Effector memory CD4-positive, alpha-beta T cell (primary cell): ENCODE measurements around the gene BTLA.

ENCODE experiments used
- DNase-seq, 3 donors: peaks; one replicate each; pipeline ENCODE4 v3.0.0-alpha.2; 2020
- H3K27ac ChIP-seq: 2 replicates; pipeline ENCODE4 v1.7.0; 2013; ENCODE audit warnings: mild to moderate bottlenecking, low read length, moderate library complexity; ENCODE audit not compliant: insufficient read depth, poor library complexity, severe bottlenecking
- H3K27me3 ChIP-seq: replicated peaks from 2 replicates; pipeline ENCODE4 v1.7.0; 2013; ENCODE audit warnings: mild to moderate bottlenecking, low read length; ENCODE audit not compliant: insufficient read depth, control insufficient read depth, poor library complexity, severe bottlenecking
- H3K36me3 ChIP-seq: 2 replicates; pipeline ENCODE4 v1.7.0; 2013; ENCODE audit warnings: mild to moderate bottlenecking, low read length, moderate library complexity; ENCODE audit not compliant: control insufficient read depth, insufficient read depth
- H3K4me1 ChIP-seq: 2 replicates; pipeline ENCODE4 v1.7.0; 2013; ENCODE audit warnings: low read length, mild to moderate bottlenecking; ENCODE audit not compliant: control insufficient read depth, insufficient read depth, poor library complexity, severe bottlenecking
- H3K4me3 ChIP-seq: 2 replicates; pipeline ENCODE4 v1.7.0; 2013; ENCODE audit warnings: low read length, low read depth, mild to moderate bottlenecking; ENCODE audit not compliant: insufficient read depth, poor library complexity, severe bottlenecking
- H3K9me3 ChIP-seq: 2 replicates; pipeline ENCODE4 v1.7.0; 2013; ENCODE audit warnings: mild to moderate bottlenecking, low read length, moderate library complexity; ENCODE audit not compliant: control insufficient read depth

The BTLA gene

DNA sequence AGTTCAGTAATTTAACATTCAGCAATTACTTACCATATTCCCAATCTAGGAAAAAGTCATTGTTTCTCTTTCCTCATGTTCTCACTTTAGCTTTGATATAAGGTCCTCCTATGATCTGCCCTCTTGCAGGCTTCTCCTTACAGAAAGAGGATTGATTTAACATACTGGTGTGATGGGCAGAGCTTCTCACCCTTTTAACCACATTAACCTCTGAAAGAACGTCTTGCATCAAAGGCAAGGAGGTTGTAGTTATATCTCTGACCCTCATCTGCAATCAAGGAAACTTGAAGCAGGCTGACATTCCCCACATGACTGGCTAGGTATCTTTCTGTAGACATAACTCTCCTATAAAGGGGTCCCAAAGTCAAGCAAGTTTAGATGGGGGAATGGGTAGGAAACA, 39.5 kb downstream of the BTLA start:
- Histone ChIP-seq H3K36me3 (no peaks in the 10 kb centered on the region), H3K27me3 (no peaks in the 10 kb centered on the region), H3K4me1 (peaks cover 31% of the 10 kb centered on the region), H3K4me3 (no peak overlapping the region), H3K27ac (no peak overlapping the region), H3K9me3 (no peaks in the 10 kb centered on the region)
- DNase-seq = no peak

DNA sequence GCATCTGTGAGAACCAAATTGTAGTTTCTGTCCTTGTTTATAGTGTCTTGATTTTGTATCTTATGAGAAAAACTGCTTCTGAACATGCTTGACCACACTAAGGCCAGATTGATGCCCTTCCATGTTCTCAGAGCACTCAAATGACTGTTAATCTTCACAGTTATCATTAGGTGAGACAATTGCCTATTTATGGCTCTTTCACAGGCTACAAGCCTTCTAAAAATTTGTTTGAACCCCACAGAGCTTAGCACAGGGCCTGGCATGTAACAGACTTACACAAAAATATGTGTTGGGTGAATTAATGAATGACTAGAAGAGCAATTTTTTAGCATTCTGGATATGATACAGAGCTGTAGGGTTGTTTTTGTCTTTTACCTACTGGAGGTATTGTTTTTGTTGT, 43.1 kb downstream of the BTLA start:
- H3K27ac ChIP-seq = no peak overlapping the region
- no peak overlapping the region for H3K4me3 ChIP-seq
- H3K9me3 ChIP-seq = no peaks in the 10 kb centered on the region
- no peak for DNase-seq
- H3K4me1 ChIP-seq = peaks cover 17% of the 10 kb centered on the region
- H3K36me3 ChIP-seq = no peaks in the 10 kb centered on the region
- no peaks in the 10 kb centered on the region for H3K27me3 ChIP-seq

DNA sequence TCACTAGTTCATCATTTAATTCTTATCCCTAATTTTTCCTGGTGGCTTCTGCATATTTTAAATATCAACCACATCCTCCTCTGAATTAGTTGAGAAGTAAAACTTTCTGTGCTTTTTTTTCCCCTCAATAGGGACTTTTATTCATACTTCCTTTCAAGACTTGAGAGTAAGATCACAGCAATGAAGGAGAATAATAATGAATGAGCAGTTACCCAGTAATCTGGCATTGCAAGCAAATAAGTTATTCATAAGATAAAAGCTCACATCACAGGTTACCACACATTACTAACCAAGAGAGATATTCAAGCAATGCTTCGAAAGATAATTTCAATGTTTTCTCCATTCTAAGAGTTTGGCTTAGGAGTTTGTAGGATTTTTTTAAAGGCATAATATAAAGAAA, 50.3 kb downstream of the BTLA start:
- no peaks in the 10 kb centered on the region for H3K27me3 ChIP-seq
- no peak overlapping the region for H3K4me3 ChIP-seq
- no peak for DNase-seq
- no peaks in the 10 kb centered on the region for H3K36me3 ChIP-seq
- no peaks in the 10 kb centered on the region for H3K4me1 ChIP-seq
- no peaks in the 10 kb centered on the region for H3K9me3 ChIP-seq
- no peak overlapping the region for H3K27ac ChIP-seq

DNA sequence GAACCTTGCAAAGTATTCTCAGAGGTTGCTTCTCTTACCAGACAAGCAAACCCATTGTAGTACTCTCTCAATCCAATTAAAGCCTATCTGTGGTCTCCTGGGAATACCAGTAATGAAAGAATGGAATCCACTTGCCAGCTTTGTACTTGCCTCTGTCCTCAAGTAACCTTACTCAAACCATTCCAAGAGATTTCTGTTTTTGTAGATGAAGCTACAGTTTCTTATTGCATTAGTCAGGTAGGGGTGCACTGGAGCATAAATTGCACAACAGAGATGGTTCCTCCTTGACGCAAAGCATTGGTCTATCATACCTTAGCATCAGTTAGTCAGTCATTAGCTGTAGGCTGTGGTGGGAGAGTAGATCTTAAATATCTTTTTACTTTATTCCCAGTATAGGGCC, 52.9 kb downstream of the BTLA start:
- Histone ChIP-seq H3K27me3 (no peaks in the 10 kb centered on the region), H3K36me3 (no peaks in the 10 kb centered on the region), H3K4me1 (no peaks in the 10 kb centered on the region), H3K9me3 (no peaks in the 10 kb centered on the region), H3K4me3 (no peak overlapping the region), H3K27ac (no peak overlapping the region)
- DNase-seq = no peak

DNA sequence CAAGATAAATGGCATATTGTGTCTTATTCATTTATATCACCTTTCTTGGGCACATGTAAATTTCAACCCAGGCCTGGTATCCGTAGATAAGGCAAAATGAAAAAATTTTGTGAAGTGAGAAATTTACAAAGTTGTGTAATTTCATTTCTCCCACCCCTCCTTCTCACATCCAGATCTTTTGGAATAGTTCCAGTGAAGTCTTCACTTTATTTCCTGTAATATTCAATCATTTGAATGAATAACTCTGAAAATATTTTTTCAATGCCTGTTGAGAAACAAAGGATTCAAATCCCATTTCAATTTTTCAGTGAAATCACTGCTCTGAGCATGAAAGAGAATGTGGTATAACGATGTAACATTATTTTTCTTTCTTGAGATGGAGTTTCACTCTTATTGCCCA, 53.4 kb downstream of the BTLA start:
- Histone ChIP-seq H3K27me3 (no peaks in the 10 kb centered on the region), H3K4me3 (no peak overlapping the region), H3K4me1 (no peaks in the 10 kb centered on the region), H3K36me3 (no peaks in the 10 kb centered on the region), H3K9me3 (no peaks in the 10 kb centered on the region), H3K27ac (no peak overlapping the region)
- no peak for DNase-seq

DNA sequence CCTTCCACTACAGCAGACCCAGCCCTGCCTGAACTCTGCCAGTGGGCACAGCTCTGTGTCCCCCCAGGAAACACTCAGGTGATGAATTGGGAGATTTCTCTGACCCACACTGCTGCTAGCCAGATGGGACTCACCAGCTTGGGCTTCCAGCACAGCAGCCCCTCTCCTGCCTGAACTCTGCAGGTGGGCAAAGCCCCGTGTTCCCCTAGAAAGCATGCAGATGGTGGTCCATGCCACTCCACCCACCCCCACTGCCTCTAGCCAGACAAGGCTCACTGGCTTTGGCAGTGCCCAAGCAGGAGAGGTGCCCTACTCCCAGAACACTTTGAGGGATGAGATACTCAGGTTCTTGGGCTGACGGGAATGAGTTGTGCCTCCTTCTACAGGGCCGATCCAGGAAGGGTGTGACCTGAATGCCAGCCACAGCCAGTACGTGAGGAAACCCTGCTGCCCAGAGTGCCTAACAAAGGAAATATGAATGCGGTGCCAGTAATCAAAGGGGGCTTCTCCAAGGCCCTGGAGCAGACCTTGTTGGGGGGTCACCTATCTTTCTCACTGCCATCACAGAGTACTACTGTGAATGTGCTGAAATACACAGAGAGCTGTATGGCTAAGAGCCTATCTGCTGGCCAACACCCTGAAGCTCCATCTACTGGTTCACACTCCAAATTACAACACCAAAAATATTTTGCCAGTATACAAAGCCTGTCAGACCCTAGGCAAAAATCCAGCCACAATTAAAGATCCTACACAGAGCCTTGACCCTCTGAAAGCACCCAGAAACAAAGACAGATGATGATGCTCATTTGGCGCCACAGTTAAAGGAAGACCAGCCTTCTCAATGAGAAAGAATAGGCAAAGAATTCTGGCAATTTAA, 61.9 kb downstream of the BTLA start:
- Histone ChIP-seq H3K36me3 (no peaks in the 10 kb centered on the region), H3K4me3 (no peak overlapping the region), H3K9me3 (no peaks in the 10 kb centered on the region), H3K4me1 (no peaks in the 10 kb centered on the region), H3K27ac (no peak overlapping the region), H3K27me3 (no peaks in the 10 kb centered on the region)
- DNase-seq = no peak

DNA sequence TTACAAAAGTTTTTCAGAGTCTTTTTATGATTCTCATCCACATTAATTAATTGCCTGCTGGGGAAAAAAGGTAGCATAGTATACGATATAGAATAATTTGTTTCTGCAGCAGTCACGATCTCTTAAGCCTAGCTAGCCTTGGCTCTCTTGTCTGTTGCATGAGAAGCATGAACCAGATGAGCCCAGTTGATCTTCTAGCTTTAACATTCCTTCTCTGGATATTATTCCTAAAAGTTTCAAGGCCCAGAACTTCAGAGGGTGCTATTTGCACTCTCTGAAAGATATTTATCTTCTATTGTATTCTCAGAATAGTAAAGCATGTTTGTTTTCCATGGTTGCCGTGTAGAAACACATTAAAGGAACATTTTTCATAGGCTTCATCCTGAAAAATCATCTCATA, 69.3 kb downstream of the BTLA start:
- Histone ChIP-seq H3K4me1 (no peaks in the 10 kb centered on the region), H3K27me3 (no peaks in the 10 kb centered on the region), H3K4me3 (no peak overlapping the region), H3K9me3 (no peaks in the 10 kb centered on the region), H3K27ac (no peak overlapping the region), H3K36me3 (no peaks in the 10 kb centered on the region)
- DNase-seq = no peak

DNA sequence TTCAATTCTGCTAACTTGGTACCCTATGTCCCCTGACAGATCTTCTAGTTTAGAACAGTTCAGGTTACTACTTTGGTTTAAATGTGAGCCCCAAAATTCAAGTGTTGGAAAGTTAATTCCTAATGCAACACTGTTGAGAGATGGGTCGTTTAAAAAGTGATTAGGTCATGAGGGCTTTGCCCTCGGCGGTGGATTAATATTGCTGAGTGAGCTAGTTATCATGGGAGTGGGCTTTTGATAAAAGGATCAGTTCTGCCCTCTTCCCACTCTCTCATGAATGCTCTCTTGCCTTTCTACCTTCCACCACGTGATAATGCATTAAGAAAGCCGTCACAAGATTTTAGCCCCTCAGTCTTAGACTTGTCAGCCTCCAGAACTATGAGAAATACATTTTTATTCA, 72.1 kb downstream of the BTLA start:
- no peaks in the 10 kb centered on the region for H3K36me3 ChIP-seq
- no peak overlapping the region for H3K4me3 ChIP-seq
- DNase-seq = no peak
- H3K4me1 ChIP-seq = no peaks in the 10 kb centered on the region
- no peaks in the 10 kb centered on the region for H3K9me3 ChIP-seq
- no peak overlapping the region for H3K27ac ChIP-seq
- H3K27me3 ChIP-seq = no peaks in the 10 kb centered on the region

DNA sequence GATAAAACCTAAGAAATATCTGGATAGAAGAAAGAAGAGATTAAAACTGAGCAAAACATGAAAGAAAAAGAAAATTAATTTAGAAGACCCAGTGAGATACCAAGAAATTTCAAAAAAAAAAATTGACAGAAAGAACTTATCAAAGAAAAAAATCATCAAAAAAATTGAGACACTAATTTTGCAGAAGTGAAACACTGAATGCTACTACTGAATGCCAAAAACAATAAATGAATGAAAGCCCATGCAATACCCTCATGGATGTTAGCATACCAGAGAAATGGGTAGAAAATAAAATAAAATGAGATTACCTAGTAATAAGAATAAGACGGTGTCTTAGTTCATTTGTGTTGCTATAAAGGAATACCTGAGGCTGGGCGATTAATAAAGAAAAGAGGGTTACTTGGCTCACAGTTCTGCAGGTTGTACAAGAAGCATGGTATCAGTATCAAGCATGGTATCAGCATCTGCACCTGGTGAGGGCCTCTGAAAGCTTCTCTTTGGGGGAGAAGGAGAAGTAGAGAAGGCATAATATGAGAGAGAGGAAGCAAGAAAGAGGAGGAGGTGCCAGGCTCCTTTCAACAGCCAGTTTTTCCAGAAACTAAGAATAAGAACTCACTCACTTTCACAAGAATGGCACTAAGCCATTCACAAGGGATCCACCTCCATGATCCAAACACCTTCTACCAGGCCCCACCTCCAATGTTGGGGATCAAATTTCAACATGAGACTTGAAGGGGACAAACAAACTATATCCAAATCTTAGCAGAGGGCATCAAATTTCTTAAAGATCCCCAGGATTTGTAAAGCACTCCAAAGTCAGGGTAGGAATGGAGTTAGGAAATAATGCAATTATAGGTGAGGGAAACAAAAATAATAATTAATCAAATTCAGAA, 73.2 kb downstream of the BTLA start:
- DNase-seq = no peak
- Histone ChIP-seq H3K27ac (no peak overlapping the region), H3K4me3 (no peak overlapping the region), H3K27me3 (no peaks in the 10 kb centered on the region), H3K36me3 (no peaks in the 10 kb centered on the region), H3K9me3 (no peaks in the 10 kb centered on the region), H3K4me1 (no peaks in the 10 kb centered on the region)

DNA sequence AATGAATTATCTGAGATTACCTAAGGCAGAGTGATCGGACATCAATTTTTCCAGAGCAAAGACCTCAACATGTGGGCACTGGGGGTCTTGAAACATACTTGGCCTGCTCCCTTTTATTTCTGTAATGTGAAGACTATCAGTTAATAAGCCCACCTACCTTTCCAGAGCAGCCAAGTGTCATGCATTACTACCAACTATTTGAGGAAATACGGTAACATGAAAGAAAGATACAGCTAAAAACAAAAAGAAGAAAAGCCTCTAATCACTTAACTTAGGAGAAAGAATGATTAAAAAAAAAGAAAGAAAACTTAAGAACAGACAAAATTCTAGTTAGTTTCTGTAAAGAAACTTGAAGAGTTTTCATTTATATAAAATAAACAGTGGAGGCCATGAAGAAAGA, 73.9 kb downstream of the BTLA start:
- Histone ChIP-seq H3K4me3 (no peak overlapping the region), H3K9me3 (no peaks in the 10 kb centered on the region), H3K27me3 (no peaks in the 10 kb centered on the region), H3K4me1 (no peaks in the 10 kb centered on the region), H3K27ac (no peak overlapping the region), H3K36me3 (no peaks in the 10 kb centered on the region)
- DNase-seq = no peak
